SK-N-SH (cell line): ENCODE data around the gene HPCAL1. TPM values are rescaled to one million over a fixed set of nuclear protein-coding genes. Genes with fewer than 3 reads are reported as not detected.

Source experiments
- CTCF ChIA-PET: fragments of 300-600, 350-600 bp; formaldehyde crosslinking; extraction: SDS; loops from one replicate; lab custom pipeline; 2021; lab: Yijun Ruan, JAX
- POLR2A ChIA-PET: fragments of 350-600 bp; sonication (Branson Sonifier 250); formaldehyde crosslinking; extraction: SDS; loops from one replicate; lab custom pipeline; 2020; ENCODE audit warnings: antibody characterized with exemption, inconsistent platforms; lab: Yijun Ruan, JAX
- DNase-seq: peaks from one replicate; pipeline ENCODE4 v3.0.0; 2012
- H2AFZ ChIP-seq: fragments of 200-600 bp; sonication (generic); 2 replicates; pipeline ENCODE4 v1.8.1; 2016; ENCODE audit warnings: antibody characterized with exemption, mild to moderate bottlenecking, low read depth
- H3F3A ChIP-seq: fragments of 200-600 bp; sonication (generic); replicated peaks from 2 replicates; pipeline ENCODE3; 2016; ENCODE audit warnings: antibody characterized with exemption, mild to moderate bottlenecking; ENCODE audit not compliant: insufficient read depth
- H3K27ac ChIP-seq, 2 experiments: fragments of 200-500 bp in 1 of 2; fragments of 200-600 bp in 1 of 2; sonication (Bioruptor generic) in 1 of 2; sonication (generic), shearing (Covaris generic) in 1 of 2; 2 replicates each; pipeline versions ENCODE4 v1.5.1 to v1.6.1; 2014 to 2016; ENCODE audit warnings: low read depth in 2 of 2, inconsistent platforms in 1 of 2, low read length in 1 of 2, mild to moderate bottlenecking in 1 of 2, mixed read lengths in 1 of 2
- H3K27me3 ChIP-seq: fragments of 200-600 bp; sonication (generic), shearing (Covaris generic); 2 replicates; pipeline ENCODE4 v1.6.1; 2016; ENCODE audit warnings: mixed run types; ENCODE audit not compliant: insufficient read depth
- H3K36me3 ChIP-seq, 2 experiments: fragments of 200-500 bp in 1 of 2; fragments of 200-600 bp in 1 of 2; sonication (Bioruptor generic) in 1 of 2; sonication (generic) in 1 of 2; replicated peaks in 1 of 2; 2 replicates each; pipeline versions ENCODE3 to v1.5.1; 2014 to 2016; ENCODE audit warnings: low read length in 1 of 2, mild to moderate bottlenecking in 1 of 2; ENCODE audit not compliant: insufficient read depth in 2 of 2, control insufficient read depth in 1 of 2
- H3K4me1 ChIP-seq, 2 experiments: fragments of 200-500 bp in 1 of 2; fragments of 200-600 bp in 1 of 2; sonication (Bioruptor generic) in 1 of 2; sonication (generic), shearing (Covaris generic) in 1 of 2; 2 replicates each; pipeline versions ENCODE4 v1.5.1 to v1.6.1; 2014 to 2016; ENCODE audit warnings: low read depth in 1 of 2, low read length in 1 of 2, mixed run types in 1 of 2; ENCODE audit not compliant: insufficient read depth in 2 of 2, control insufficient read depth in 1 of 2
- H3K4me2 ChIP-seq: fragments of 200-600 bp; sonication (generic), shearing (Covaris generic); 2 replicates; pipeline ENCODE4 v1.6.1; 2017; ENCODE audit warnings: mixed run types
- H3K4me3 ChIP-seq, 2 experiments: fragments of 200-500 bp in 1 of 2; fragments of 200-600 bp in 1 of 2; sonication (Bioruptor generic) in 1 of 2; sonication (generic), shearing (Covaris generic) in 1 of 2; 2 replicates each; pipeline versions ENCODE4 v1.5.1 to v1.8.1; 2014 to 2016; ENCODE audit warnings: low read depth in 2 of 2, inconsistent platforms in 1 of 2, low read length in 1 of 2, mild to moderate bottlenecking in 1 of 2, mixed read lengths in 1 of 2, moderate library complexity in 1 of 2
- H3K79me2 ChIP-seq: fragments of 200-600 bp; sonication (generic); 2 replicates; pipeline ENCODE4 v1.8.1; 2017; ENCODE audit warnings: mild to moderate bottlenecking; ENCODE audit not compliant: insufficient read depth
- H3K9ac ChIP-seq: fragments of 200-600 bp; sonication (generic); 2 replicates; pipeline ENCODE4 v1.6.1; 2017; ENCODE audit warnings: mixed run types
- H3K9me2 ChIP-seq: fragments of 200-600 bp; sonication (generic); 2 replicates; pipeline ENCODE4 v1.6.1; 2017; ENCODE audit warnings: mixed run types
- H3K9me3 ChIP-seq: fragments of 200-600 bp; sonication (generic); 2 replicates; pipeline ENCODE4 v1.6.1; 2017; ENCODE audit warnings: mixed run types, mild to moderate bottlenecking, moderate library complexity
- H4K20me1 ChIP-seq: fragments of 200-600 bp; sonication (generic); 2 replicates; pipeline ENCODE4 v1.6.1; 2017; ENCODE audit warnings: mild to moderate bottlenecking, mixed run types; ENCODE audit not compliant: insufficient read depth
- CHD2 ChIP-seq: fragments of 150-350 bp; IDR thresholded peaks from 2 replicates; pipeline ENCODE4 v1.6.1; 2018; ENCODE audit warnings: low read length; ENCODE audit not compliant: partially characterized antibody
- EP300 ChIP-seq, 2 experiments: IDR thresholded peaks; 2 replicates each; pipeline versions ENCODE4 v1.4.0 to v1.6.1; 2012; ENCODE audit warnings: borderline replicate concordance in 1 of 2, low read depth in 1 of 2, low read length in 1 of 2
- FOSL2 ChIP-seq: IDR thresholded peaks from 2 replicates; pipeline ENCODE4 v1.4.0; 2012; ENCODE audit warnings: low read depth, mild to moderate bottlenecking, moderate library complexity, borderline replicate concordance
- FOXJ3 ChIP-seq: sonication (generic); formaldehyde crosslinking; IDR thresholded peaks from 2 replicates; pipeline ENCODE4 v1.5.1; 2020; ENCODE audit warnings: mild to moderate bottlenecking, missing genetic modification reagents
- GATA2 ChIP-seq: sonication (generic); formaldehyde crosslinking; IDR thresholded peaks from 2 replicates; pipeline ENCODE4 v1.5.0; 2020; ENCODE audit warnings: mild to moderate bottlenecking, missing genetic modification reagents
- IRF3 ChIP-seq: fragments of 150-350 bp; IDR thresholded peaks from 2 replicates; pipeline ENCODE4 v1.6.1; 2016; ENCODE audit warnings: mild to moderate bottlenecking, low read depth, low read length
- JUND ChIP-seq: IDR thresholded peaks from 2 replicates; pipeline ENCODE4 v1.4.0; 2012
- MXI1 ChIP-seq: IDR thresholded peaks from 2 replicates; pipeline ENCODE4 v1.6.1; 2012; ENCODE audit warnings: mild to moderate bottlenecking, low read depth, low read length, improper control_type of control experiment
- NFIC ChIP-seq: IDR thresholded peaks from 2 replicates; pipeline ENCODE4 v1.4.0; 2012; ENCODE audit warnings: borderline replicate concordance
- POLR2AphosphoS5 ChIP-seq: IDR thresholded peaks from 2 replicates; pipeline ENCODE4 v1.6.1; 2012; ENCODE audit warnings: low read depth, low read length
- RAD21 ChIP-seq: IDR thresholded peaks from 2 replicates; pipeline ENCODE4 v1.6.1; 2012; ENCODE audit warnings: mild to moderate bottlenecking, low read length
- RCOR1 ChIP-seq: fragments of 150-350 bp; IDR thresholded peaks from 2 replicates; pipeline ENCODE4 v1.6.1; 2017; ENCODE audit warnings: antibody characterized with exemption, low read length
- RFX5 ChIP-seq: IDR thresholded peaks from 2 replicates; pipeline ENCODE4 v1.6.1; 2012; ENCODE audit warnings: mild to moderate bottlenecking, improper control_type of control experiment, low read length
- SMC3 ChIP-seq: IDR thresholded peaks from 2 replicates; pipeline ENCODE4 v1.6.1; 2012; ENCODE audit warnings: low read depth, low read length, improper control_type of control experiment
- TAF1 ChIP-seq: IDR thresholded peaks from 2 replicates; pipeline ENCODE4 v1.6.1; 2012; ENCODE audit warnings: low read depth, mild to moderate bottlenecking, low read length, moderate library complexity, borderline replicate concordance
- TEAD4 ChIP-seq: IDR thresholded peaks from 2 replicates; pipeline ENCODE4 v1.4.0; 2012; ENCODE audit warnings: mild to moderate bottlenecking, borderline replicate concordance; ENCODE audit not compliant: insufficient read depth
- USF1 ChIP-seq: IDR thresholded peaks from 2 replicates; pipeline ENCODE4 v1.4.0; 2012; ENCODE audit warnings: low read depth, borderline replicate concordance
- YY1 ChIP-seq: IDR thresholded peaks from 2 replicates; pipeline ENCODE4 v1.4.0; 2012; ENCODE audit warnings: low read depth, mild to moderate bottlenecking
- ZBTB33 ChIP-seq: IDR thresholded peaks from 2 replicates; pipeline ENCODE4 v1.4.0; 2012; ENCODE audit warnings: low read depth, borderline replicate concordance
- WGBS: methylation state at CpG from one replicate; pipeline ENCODE4 v1.1.6; 2017; ENCODE audit warnings: low lambda C conversion rate; 5-methylcytosine and 5-hydroxymethylcytosine counted together
- polyA plus RNA-seq, 3 experiments: library from polyadenylated mRNA; depleted of rRNA; stranded (reverse); fragments of >200 nt; gene quantifications; 2 replicates each; pipeline ENCODE4 v1.2.3, GENCODE V29; 2012

The HPCAL1 gene
- polyA plus RNA-seq, 1 of the 3 experiments (the other 2 are of a cell fraction): 77.0 TPM

GRCh38 chr2:10285556-10286198, 17.0 kb upstream of the HPCAL1 start (continued):
- TF ChIP-seq POLR2AphosphoS5: peak; percentile 59
- TF ChIP-seq JUND: peak; percentile 42; the same call in 1 of the 2 replicates
- peak; percentile 85; the same call in 1 of the 2 replicates for TF ChIP-seq FOSL2
- TF ChIP-seq GATA2: no peak
- 0 out of 2 replicates have a peak, but pooled peaks have one; percentile 14 for TF ChIP-seq TAF1
- TF ChIP-seq NFIC: peak; percentile 91
- TF ChIP-seq RFX5: no peak
- peak; percentile 92 for TF ChIP-seq USF1
- TF ChIP-seq YY1: no peak
- TF ChIP-seq RAD21: no peak; the same call in none of the 2 replicates
- no peak for TF ChIP-seq SMC3
- no peak for TF ChIP-seq IRF3
- TF ChIP-seq RCOR1: peak; percentile 86

- H3K9ac ChIP-seq: no peak overlapping the region; the same call in 1 of the 2 replicates
- H3K36me3 ChIP-seq: no peaks in the 10 kb centered on the region
- ChIA-PET POLR2A (interaction anchor here (0.6 to 2.9 kb wide), 12 partner anchors 10 to 160 kb away, joined by 3 to 23 read pairs (median 4); partner anchors contain the start of gene HPCAL1), CTCF (interaction anchor here (0.6 to 4.5 kb wide), 22 partner anchors 10 to 212 kb away, joined by 3 to 56 read pairs (median 4); partner anchors contain the start of gene HPCAL1)
- no peak overlapping the region for H2AFZ ChIP-seq
- H4K20me1 ChIP-seq: no peaks in the 10 kb centered on the region
- no peak overlapping the region for H3K4me3 ChIP-seq
- peak overlapping the region; percentile 57; the same call in 1 of the 2 replicates for H3K4me2 ChIP-seq
- 75% methylated on average over 19 of the region's 27 CpGs for WGBS
- H3K27me3 ChIP-seq: no peaks in the 10 kb centered on the region
- TF ChIP-seq FOXJ3: peak; percentile 87
- peak; percentile 44; the same call in 1 of the 2 replicates for TF ChIP-seq NFIC
- TF ChIP-seq EP300 (IDR thresholded peaks at IDR 0.05; ENCODE audit: borderline replicate concordance in 1 of 2, low read depth in 1 of 2, low read length in 1 of 2): peak in 1 of 2 experiments; percentile 84; a peak in 1 of 4 replicates
- TF ChIP-seq RCOR1: peak; percentile 60; the same call in 1 of the 2 replicates
- TF ChIP-seq RAD21: peak; percentile 11; the same call in 1 of the 2 replicates
- TF ChIP-seq MXI1: peak; percentile 42
- TF ChIP-seq RFX5: peak; percentile 15; the same call in 1 of the 2 replicates
- no peak for TF ChIP-seq JUND
- no peak for TF ChIP-seq GATA2
- no peak for TF ChIP-seq ZBTB33
- peak; percentile 63 for TF ChIP-seq CHD2
- peak; percentile 13; the same call in 1 of the 2 replicates for TF ChIP-seq SMC3
- TF ChIP-seq TEAD4: no peak
- peak overlapping the region; percentile 69 to 96 for H3K27ac ChIP-seq
- no peaks in the 10 kb centered on the region for H3K79me2 ChIP-seq
- no peaks in the 10 kb centered on the region for H3K9me3 ChIP-seq
- DNase-seq: peak; percentile 93
- H3K9me2 ChIP-seq: no peaks in the 10 kb centered on the region
- peaks cover 17% of the 10 kb centered on the region for H3F3A ChIP-seq
- peaks cover 43 to 52% of the 10 kb centered on the region in 2 experiments for H3K4me1 ChIP-seq
Measured at GRCh38 chr2:10286216-10287037, 16.3 kb upstream of the HPCAL1 start.
